GM18868 (cell line): ENCODE measurements around the gene TP53TG5.
A peak's percentile ranks its signal among the peaks of the same experiment; 100 is the strongest.
"Not testable (repeated sequence)": the region's sequence is repeated elsewhere in the genome, so short reads cannot be mapped to it uniquely, and the experiment has no call there.

Experiments used
- ATAC-seq: cut with Tn5 transposase; IDR thresholded peaks from one replicate; pipeline ENCODE4 v1.9.1; 2021; ENCODE audit warnings: mild to moderate bottlenecking, moderate library complexity; ENCODE audit not compliant: unreplicated experiment

Gene TP53TG5

DNA sequence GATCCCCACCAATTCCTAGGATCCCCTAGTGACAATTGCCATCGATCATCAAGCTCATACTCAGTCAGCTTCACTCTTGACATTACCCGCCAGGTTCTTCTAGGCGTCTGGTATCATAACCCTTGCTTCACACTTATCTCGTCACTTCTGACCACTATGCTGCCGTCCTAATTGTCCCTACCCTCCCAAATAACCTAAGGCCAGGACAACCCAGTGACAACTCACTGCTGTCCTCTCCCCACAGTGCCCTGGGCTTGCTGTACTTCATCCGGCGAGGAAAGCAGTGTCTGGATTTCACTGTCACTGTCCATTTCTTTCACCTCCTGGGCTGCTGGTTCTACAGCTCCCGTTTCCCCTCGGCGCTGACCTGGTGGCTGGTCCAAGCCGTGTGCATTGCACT lies 11.5 kb downstream of the TP53TG5 start:
- no peak for ATAC-seq

DNA sequence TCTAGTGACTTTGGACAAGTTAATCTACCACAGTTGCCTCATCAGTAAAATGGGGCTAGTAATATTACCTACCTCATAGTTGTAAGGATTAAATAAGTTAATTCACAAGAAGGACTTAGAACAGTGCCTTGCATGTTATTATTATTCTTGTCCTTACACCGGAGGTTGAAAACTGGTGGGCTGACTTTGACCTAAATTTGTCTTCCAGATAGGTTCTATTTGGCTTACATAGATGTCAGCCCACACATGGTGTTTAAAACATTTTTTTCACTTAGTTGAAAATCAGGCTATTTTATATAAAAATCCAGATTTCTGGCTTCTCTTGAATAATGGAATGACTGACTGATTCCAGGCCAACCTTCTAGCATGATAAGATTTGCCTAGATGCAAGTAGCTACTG lies 11.9 kb downstream of the TP53TG5 start:
- no peak for ATAC-seq

DNA sequence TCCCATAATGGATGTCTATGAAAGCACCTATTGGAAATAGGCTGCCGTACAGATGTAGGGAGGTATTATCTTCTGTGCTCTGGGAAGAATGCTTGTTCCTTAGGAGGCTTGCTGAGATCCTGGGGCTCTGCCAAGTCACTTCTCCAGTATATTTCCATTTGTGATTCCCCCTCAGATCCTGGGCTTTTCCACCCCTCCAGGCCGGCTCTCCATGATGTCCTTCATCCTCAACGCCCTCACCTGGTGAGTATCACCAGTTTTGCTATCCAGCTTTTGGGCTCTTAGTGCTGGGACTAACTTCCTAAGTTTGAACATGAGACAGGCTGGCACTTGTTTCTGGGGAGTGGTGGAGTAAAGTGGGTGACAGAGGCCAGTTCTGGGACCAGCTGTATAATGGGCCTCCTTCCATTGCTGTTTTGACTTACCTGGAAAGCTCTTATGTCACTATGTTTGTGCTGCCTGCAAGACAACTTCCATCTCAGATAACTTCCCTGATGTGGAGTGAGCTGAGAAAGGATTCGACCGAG lies 12.6 kb downstream of the TP53TG5 start:
- no peak for ATAC-seq

DNA sequence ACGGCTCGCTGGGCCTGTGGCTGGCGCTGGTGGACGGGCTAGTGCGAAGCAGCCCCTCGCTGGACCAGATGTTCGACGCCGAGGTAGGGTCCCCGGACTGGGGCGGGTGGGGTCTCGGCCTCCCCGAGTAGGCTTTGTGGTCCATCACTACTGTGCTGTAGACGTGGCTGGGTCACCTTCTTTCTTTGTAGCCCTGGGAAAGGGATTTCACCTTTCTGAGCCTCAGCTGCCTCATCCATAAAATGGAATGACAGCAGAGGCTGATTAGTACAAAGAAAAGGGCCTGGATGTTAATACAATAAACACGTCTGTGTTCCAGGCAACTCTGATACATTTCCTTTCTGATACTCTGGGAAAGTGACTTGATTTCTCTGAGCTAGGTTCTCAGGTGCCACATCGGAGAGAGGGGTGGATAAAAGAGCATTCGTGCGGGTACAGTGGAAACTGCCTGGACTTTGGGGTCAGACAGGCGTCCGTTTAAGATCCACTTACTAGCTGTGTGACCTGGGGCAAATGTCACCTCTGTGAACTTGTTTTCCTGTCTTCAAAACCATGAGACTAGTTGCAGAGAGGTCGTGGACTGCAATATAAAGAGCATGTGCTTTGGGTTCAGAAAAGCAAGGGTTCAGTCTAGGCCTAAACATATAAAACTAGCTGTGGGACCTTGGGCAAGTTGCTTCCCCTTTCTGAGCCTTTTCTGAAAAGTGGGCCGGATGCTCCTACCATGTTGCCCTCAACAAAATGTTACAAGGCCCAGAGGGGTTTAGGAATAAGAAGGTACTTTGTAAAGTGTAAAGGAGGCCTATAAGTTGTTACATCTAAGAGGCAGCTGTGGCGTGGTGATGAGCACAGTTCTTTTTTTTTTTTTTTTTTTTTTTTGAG lies 14.3 kb downstream of the TP53TG5 start:
- ATAC-seq = no peak

DNA sequence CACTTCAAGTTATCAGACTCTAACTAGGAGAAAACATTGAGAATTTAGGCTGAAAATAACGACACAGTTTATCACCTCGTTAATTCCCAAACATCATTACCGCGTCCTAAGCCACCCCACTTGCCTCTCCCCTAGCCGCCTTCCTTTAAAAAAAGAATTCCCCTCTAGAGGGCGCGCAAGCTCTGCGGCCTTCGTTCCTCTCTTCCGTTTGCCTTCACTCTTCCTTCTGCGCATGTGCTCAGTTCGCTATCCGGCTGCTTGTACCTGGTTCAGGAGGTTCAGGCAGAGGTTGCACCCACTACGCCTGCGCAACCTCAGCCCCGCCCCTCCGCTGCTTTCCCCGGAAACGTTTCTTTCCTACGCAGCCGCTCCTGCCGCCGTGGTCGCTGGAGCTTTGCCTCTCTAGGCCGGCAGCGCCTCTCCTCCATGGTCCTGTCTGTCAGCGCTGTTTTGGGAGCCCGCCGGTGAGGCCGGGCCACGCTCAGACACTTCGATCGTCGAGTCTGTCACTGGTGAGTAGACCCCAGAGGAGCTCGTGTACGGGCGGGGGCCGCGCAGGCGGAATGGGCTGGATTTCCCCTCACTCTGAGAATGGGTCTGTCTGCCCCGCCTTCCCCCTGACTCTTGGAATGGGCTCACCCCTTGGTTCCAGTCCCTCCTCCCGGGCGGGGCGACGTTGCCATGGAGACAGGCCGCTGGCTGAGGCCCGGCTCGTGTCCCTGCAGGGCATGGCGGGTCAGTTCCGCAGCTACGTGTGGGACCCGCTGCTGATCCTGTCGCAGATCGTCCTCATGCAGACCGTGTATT lies 15.1 kb downstream of the TP53TG5 start, which contains the start of gene SYS1:
TSS of gene SYS1 (plus strand) at position 353 of the 807 bp plus-strand sequence. CDS start at position 729, 376 bp downstream.
- peak; percentile 77 for ATAC-seq

DNA sequence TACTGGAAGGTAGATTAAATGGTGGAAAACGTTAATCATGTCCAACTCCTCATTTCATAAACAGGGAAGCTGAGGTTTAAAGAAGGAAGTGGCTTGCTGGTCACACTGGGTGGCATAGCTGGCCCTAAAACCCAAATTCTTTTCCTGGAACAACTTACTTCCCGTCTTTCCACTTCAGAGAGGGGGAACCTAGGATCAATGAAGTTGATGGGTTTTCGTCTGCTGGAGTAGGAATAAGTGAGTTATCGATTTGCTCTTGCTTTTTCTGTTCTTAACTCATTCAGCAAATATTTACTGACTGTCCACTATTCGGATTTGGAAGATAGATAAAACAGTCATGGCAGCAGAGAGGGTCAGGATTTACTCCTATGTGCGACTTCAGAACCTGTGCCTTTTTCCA lies 16.3 kb downstream of the TP53TG5 start:
- ATAC-seq = no peak

DNA sequence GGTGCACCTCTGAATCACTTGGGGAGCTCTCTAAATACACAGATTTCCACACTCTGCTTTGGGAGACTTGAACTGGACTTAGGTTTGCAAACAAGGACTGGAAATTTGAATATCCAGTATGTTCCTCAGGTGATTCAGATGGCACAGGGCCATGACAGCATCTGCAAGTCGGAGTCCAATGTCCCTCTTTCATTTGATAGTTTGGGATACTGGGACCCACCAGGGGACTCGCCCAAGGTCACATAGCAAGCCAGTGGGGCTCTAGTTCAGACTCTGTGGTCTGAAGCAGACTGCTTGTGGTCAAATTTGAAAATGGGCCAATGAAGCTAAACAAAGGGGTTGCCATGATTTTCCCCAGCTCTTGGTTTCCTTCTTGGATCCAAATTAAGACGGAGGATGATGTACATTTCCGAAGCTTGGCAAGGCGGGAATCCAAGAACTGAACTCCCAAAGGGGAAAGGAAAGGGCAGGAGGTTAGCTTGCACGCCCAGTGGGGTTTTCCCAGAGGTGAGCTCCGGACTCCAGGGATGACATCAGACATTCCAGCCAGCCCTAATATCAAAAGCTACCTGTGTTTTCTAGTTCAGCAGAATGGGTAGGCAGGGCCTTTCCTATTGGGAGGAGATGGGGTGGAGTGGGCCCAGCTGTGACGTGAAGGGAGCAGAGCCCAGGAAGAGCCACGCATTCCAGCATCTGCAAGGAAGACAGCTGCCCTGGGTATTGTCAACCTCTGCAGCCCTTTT lies 18.5 kb downstream of the TP53TG5 start:
- no peak for ATAC-seq

DNA sequence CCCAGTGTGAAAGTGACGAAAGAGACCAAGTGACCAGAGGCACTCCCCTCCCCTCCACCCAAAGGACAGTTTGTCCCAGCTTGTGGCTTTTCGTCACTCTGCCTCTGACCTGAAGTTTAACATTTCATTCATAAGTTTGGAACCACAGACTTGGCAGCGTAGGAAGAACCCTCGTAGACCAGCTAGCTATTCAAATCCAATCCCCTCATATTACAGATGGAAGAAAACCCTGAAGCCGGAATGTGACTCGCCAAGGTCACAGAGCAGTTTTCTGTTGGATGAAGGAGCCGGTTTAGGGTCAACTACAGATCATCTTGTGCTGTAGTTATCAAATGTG lies 19.1 kb downstream of the TP53TG5 start:
- no peak for ATAC-seq

DNA sequence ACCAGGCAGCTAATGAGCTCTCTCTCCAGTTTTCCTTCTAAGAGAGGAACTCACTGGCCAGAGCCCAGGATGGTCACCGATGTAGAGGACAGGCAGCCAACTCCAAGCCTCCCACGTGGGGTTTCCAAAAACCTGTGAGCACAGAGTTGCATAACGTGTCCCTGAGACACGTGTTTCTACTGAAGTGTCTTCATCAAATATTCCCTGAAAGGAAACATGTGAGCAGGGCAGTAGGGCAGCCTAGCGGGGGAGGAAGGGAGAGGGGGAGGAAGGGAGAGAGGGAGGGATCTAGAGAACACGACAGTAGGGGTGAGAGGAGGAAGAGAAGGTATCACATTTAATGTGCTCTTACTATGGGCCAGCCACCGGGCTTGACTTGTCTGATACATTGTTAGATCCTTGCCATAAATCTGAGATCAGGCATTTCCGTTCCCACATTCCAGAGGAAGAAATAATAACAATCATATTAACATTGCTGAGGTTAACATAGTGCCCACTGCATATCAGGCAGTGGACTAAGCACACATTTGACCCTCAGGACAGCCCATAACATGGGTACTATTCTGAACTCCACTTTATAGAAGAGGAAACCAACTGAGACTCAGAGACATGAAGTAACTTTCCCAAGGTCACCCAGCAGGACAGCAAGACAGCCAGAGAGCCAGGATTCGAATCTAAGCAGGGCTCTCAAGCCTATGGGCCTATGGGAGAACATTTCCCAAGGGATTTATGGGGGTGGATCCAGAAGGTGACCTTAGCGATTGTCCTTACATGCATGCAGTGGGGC lies 19.6 kb downstream of the TP53TG5 start:
- no peak for ATAC-seq

DNA sequence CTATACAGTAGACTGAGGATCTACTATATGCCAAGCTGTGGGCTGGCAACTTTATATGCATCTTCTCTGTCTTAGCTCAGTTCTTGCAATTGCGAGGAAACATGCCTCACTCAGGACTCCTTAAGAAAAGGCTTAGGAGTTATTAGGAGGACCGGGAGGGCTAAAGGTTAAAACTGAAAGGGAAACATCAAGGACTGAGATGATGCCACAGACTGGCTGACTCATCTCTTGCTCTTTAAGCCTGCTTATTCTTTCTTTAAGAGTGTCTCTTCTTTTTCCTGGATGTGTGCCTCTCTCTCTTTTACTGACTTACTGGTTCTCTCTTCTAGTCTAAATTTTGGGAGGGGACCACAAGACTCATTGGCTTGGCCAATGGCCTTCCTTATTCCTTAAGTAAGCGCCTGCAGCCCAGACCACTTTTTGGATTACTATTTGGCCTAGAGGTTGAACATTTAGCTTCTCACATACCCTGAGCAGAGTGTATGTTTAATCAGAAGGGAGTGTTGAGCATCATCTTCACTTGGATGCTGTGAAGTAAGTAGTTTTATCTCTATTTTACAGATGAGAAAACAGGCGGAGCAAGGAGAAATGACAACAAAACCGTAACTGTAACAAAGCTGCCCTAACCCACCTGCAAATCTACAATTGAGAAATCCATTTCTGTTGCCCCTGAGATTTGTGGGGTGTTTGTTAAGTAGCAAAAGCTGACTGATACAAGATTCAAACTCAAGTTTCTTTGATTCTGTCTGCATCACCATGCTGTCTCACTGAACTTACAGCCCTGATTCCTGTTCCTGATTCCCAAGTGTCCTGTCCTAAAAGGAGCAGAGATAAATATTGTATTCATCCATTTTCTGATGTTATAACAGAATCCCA lies 22.7 kb downstream of the TP53TG5 start:
- no peak for ATAC-seq

DNA sequence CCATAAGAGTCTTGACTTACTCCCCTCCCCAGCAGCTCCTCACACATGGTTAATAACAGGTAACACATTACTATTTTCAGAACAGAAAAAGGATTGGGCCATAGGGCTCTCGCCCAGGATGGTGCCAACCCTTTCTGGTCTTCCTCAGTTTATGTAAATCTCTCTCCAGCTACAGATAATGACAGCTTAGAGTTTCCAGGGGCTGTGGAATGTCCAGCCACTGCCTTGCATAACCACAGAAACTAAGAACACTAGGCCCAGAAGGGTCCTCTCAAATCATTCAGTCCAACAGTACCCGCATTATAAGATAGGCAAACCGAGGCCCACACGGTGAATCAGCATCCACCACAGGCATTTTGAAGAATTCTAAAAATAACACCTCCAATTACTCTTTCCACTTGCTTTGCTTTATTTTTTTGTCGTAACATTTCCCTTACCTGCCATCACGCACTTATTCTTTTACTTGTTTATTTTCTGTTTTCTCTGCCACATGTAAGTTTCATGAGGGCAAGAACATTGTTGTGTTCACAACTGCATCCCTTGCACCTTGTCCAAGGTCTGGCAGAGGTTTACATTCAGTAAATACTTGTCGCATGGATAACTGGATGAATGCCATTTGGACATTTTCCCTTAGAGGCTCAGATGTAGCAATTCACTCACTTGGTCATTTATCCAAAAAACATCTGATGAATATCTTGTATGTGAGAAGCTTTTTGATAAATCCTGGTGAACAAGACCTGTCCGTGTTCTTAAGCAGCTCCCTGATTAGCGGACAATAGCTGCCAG lies 23.5 kb downstream of the TP53TG5 start:
- no peak for ATAC-seq

DNA sequence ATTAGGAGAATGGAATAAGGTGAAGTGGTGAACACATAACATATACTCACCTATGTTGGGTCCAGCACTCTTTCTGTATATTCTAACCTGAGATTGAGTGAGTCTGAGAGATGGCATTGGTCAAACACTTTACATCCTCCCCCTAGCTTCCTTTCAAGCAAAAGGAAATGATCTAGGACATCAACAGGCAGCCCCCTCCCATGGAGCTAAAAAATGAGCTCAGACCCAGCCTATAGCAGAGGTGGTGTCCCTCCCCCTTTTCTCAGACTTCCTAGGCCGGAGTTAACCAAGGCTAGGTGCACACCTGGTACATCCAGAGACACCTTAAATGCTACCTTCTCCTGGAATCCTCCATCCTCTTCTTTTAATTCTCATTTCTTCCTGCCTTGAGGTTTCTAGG lies 24.4 kb downstream of the TP53TG5 start:
- ATAC-seq = no peak

DNA sequence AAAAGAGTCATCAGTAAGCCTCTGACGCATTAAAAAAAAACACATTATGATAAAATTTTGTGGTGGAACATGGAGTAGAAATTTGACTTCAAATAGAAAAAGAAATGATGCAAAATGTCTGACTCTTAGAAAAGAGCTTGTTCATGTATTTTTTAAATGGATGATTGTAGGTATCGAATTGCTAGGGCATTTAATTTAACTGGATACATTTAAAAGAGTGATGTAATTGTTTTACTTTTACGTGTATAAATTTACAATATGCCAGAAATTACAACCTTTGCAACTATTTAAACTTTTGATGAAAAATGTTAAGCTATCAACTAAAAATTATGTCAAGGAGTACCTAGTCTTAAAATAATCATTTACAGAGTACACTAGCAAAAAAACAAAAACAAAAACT lies 25.4 kb downstream of the TP53TG5 start:
- ATAC-seq = no peak

DNA sequence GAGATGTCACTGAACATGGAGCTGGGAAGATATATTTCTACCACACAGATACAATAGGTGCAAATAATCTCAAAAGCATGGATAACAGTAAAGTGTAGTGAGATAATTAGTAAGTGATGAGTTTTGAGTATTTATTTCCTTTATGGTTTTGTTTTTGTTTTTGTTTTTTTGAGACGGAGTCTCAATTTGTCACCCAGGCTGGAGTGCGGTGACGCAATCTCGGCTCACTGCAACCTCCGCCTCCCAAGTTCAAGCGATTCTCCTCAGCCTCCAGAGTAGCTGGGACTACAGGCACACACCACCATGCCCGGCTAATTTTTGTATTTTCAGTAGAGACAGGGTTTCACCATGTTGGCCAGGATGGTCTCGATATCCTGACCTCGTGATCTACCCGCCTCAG lies 27.3 kb downstream of the TP53TG5 start:
- ATAC-seq = not testable (repeated sequence)

DNA sequence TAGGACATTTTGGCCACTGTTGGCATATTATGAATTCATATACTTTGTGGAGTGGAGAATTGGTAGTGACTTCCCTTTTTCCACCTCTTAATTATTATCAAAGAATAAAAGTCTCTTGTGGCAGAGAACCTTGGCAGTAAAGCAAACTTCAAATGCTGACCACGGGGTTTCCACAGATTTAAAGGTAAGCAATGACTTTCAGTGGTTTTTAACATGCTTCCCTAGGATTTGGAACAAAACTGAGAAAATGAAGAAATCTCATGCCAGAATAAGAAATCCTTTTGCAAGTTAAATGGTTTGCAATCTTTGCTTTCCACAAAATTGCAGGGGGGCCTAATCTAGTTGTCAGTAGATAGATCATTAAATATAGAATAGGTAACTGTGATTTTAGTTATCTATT lies 27.9 kb downstream of the TP53TG5 start:
- ATAC-seq = no peak

DNA sequence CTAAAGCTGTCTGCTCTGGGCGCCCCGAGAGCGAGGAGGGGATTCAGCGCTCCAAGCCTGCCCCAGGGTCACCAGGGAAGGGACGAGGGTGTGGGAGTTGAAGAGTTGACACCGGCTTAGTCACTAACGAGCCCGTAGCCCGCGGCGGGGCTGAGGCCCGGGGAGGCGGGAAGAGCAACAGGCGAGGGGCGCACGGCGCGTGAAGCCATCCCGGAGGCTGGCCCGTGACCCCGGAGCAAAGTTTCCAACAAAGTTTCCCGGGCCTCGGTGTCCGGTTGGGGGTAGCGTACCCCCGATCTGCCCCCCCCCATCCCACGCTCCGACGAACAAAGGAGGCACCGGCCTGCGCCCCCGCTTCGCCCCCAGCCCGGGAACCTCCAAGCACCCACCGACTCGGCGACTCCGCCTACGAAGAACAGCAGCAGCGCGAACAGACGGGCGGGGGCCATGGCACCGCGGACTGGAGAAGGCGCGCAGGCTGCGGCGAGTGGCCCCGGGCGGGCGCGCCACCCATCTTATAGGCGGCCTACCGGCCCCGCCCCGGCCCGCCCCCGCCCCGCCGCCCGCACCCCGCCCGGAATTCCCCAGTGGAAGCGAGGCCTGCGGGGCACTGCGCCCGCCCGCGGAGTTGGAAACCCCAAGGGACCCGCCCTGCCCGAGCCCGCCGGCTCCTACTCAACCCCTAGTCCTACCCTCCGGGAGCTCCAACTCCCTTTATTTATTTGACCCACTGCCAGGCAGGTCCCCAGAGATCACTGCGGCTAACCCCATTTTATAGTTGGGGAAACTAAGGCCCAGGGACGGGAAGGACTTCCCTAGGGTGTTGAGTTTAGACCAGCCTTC lies 30.0 kb downstream of the TP53TG5 start, which contains the start of gene SDC4:
TSS of gene SDC4 (minus strand) at position 489 of the 843 bp plus-strand sequence. CDS start at position 449, 40 bp downstream.
- ATAC-seq = no peak

DNA sequence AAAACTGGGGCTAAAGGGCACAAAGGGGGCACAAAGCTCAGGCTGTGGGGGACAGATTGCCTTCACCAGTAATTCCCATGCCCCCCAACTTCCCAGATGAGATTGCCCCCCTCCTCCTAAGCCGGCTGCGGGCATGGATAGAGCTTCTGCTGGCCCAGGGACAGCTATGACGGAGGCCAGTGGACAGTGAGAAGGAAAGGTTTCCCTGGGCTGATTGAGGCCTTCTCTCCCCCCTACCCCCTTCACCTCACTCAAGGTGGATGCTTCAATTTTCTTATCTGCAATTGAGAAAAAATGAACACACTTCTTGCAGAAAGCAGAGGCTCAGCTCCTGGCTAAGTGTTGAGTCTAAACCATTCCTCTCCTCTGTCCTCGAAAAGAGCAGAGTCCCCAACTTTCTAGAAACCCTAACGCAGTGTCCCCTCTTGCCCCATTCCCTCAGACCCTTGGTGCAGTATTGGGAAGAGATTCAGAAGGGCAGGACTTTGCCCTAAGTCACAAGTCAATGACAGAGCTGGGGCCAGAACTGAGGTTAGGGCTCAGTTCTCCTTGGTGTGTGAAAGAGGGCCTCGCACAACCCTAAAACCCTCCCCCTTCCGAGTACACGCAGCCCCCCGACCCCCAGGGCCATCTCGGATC lies 30.7 kb downstream of the TP53TG5 start:
- ATAC-seq = no peak
